ENCODE results near the gene MBLAC1. TPM values are rescaled to one million over a fixed set of nuclear protein-coding genes. Genes with fewer than 3 reads are reported as not detected.

Gene MBLAC1
- total and polyA plus RNA-seq, 2 donors (not counting 1 experiment from before 2014, with no cell fraction given), result 1.6 to 4.5 TPM

DNA sequence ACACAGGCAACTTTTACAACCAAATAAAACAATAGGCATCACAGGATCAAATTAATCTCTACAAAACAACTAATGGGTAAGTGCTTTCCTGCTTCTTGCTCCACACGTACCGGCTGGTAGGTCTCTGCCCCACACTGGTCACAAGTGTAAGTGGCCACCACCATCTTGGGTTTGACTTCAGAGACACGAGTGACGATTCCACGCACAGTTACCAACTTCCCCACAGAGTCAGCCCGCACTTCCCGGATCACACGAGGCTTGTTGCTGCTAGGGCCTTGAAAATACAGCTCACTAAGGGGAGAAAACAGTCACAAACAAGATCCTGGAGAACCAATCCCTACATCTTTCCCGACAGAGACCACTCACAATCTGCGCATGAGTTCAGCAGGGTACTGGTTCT lies 27.9 kb upstream of the MBLAC1 start:
- TF ChIP-seq, protein P1, sequence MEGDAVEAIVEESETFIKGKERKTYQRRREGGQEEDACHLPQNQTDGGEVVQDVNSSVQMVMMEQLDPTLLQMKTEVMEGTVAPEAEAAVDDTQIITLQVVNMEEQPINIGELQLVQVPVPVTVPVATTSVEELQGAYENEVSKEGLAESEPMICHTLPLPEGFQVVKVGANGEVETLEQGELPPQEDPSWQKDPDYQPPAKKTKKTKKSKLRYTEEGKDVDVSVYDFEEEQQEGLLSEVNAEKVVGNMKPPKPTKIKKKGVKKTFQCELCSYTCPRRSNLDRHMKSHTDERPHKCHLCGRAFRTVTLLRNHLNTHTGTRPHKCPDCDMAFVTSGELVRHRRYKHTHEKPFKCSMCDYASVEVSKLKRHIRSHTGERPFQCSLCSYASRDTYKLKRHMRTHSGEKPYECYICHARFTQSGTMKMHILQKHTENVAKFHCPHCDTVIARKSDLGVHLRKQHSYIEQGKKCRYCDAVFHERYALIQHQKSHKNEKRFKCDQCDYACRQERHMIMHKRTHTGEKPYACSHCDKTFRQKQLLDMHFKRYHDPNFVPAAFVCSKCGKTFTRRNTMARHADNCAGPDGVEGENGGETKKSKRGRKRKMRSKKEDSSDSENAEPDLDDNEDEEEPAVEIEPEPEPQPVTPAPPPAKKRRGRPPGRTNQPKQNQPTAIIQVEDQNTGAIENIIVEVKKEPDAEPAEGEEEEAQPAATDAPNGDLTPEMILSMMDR (IDR thresholded peaks at IDR 0.05), result no peak
- TF ChIP-seq EZH2 (IDR thresholded peaks at IDR 0.05; ENCODE audit: borderline replicate concordance, insufficient read depth, low read depth, low read length, poor library complexity, severe bottlenecking), result no peak
- H3K9me3 ChIP-seq (ENCODE audit: control extremely low read depth in 1 of 3, control insufficient read depth in 2 of 3, insufficient read depth in 1 of 3, low read length in 2 of 3), result no peaks in the 10 kb centered on the region
- CTCF ChIA-PET, result interaction anchor here (3.2 to 5.3 kb wide), 2 partner anchors 16 to 32 kb away, joined by 19 to 43 read pairs; no protein-coding TSS in a partner anchor
- POLR2A ChIA-PET, result no interaction called here
- peaks cover 2 to 54% of the 10 kb centered on the region in 2 experiments for H3K36me3 ChIP-seq (replicated peaks in 1 of 2; ENCODE audit: control extremely low read depth in 1 of 2, control insufficient read depth in 1 of 2, extremely low read depth in 1 of 2, insufficient read depth in 2 of 2, low read length in 1 of 2)
- WGBS (ENCODE audit: insufficient coverage), result 95% methylated on average over 9 of the region's 10 CpGs
- Mint-ChIP-seq H3K4me3 (peak overlapping the region; percentile 96), H3K27me3 (no peaks in the 10 kb centered on the region), H3K27ac (peak overlapping the region; percentile 57), H3K4me1 (peaks cover 40% of the 10 kb centered on the region), H3K9me3 (ENCODE audit: insufficient read depth) (no peaks in the 10 kb centered on the region)
- peak overlapping the region; percentile 98 for H3K4me2 ChIP-seq (replicated peaks; ENCODE audit: low read depth, low read length, poor library complexity, severe bottlenecking)
- DNase-seq (no peak), ATAC-seq (ENCODE audit: low read depth) (no peak)
- peaks cover 40% of the 10 kb centered on the region for H3K79me2 ChIP-seq (ENCODE audit: control insufficient read depth, insufficient read depth, low read length)
- H3K4me1 ChIP-seq (ENCODE audit: control insufficient read depth in 2 of 2, insufficient read depth in 2 of 2, low read length in 2 of 2), result peaks cover 13 to 24% of the 10 kb centered on the region in 2 donors
- H3K9ac ChIP-seq (ENCODE audit: low read length), result no peak overlapping the region
- intact Hi-C loops (cut with micrococcal nuclease), result no loop called here
- H3K27ac ChIP-seq (ENCODE audit: low read length in 2 of 2), result peak overlapping the region; percentile 3 to 24
- H3K4me3 ChIP-seq (ENCODE audit: control extremely low read depth in 1 of 5, extremely low read depth in 1 of 5, insufficient read depth in 1 of 5, low read depth in 2 of 5, low read length in 4 of 5), result no peak overlapping the region
- H3K27me3 ChIP-seq (replicated peaks in 1 of 4; ENCODE audit: control extremely low read depth in 1 of 4, control insufficient read depth in 3 of 4, insufficient read depth in 4 of 4, low read length in 3 of 4), result no peaks in the 10 kb centered on the region
- H2AFZ ChIP-seq (ENCODE audit: insufficient read depth, low read depth, low read length, poor library complexity, severe bottlenecking), result no peak overlapping the region
- peaks cover 36% of the 10 kb centered on the region for H4K20me1 ChIP-seq (ENCODE audit: control insufficient read depth, insufficient read depth, low read length, poor library complexity, severe bottlenecking)

DNA sequence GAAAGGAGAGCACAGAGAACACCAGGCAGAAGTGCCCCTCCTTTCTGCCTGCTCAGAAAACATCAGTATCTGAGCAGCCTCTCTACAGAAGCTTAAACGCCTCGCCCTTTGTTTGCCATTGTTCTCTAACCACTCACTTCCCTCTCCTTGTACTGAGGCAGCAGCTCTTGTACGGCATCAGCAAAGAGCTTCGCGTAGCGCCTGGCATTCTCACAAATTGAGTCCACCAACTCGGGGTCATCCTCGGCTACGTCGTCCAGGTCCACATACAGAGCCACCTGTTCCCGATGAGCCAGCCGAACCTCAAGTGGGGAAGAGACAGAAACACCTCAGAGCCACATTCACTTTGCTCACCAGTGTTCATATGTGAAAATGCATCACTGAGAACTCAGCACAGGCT lies 27.3 kb upstream of the MBLAC1 start:
- ChIA-PET CTCF (interaction anchor here (0.7 to 5.3 kb wide), 3 partner anchors 17 to 36 kb away, joined by 3 to 43 read pairs (median 19); no protein-coding TSS in a partner anchor), POLR2A (interaction anchor here (2.4 kb wide), 1 partner anchor 180 kb away, joined by 8 read pairs; the partner anchor contains the start of gene TRIM4)
- Histone ChIP-seq H3K4me1 (ENCODE audit: control insufficient read depth in 2 of 2, insufficient read depth in 2 of 2, low read length in 2 of 2) (peaks cover 13 to 24% of the 10 kb centered on the region in 2 donors), H3K4me3 (ENCODE audit: control extremely low read depth in 1 of 5, extremely low read depth in 1 of 5, insufficient read depth in 1 of 5, low read depth in 2 of 5, low read length in 4 of 5) (peak overlapping the region in 4 of 5 experiments; percentile 85 to 92 (median 89)), H3K4me2 (replicated peaks; ENCODE audit: low read depth, low read length, poor library complexity, severe bottlenecking) (peak overlapping the region; percentile 98), H2AFZ (ENCODE audit: insufficient read depth, low read depth, low read length, poor library complexity, severe bottlenecking) (no peak overlapping the region), H3K27me3 (replicated peaks in 1 of 4; ENCODE audit: control extremely low read depth in 1 of 4, control insufficient read depth in 3 of 4, insufficient read depth in 4 of 4, low read length in 3 of 4) (no peaks in the 10 kb centered on the region), H3K36me3 (replicated peaks in 1 of 2; ENCODE audit: control extremely low read depth in 1 of 2, control insufficient read depth in 1 of 2, extremely low read depth in 1 of 2, insufficient read depth in 2 of 2, low read length in 1 of 2) (peaks cover 2 to 49% of the 10 kb centered on the region in 2 experiments), H3K79me2 (ENCODE audit: control insufficient read depth, insufficient read depth, low read length) (peaks cover 40% of the 10 kb centered on the region), H4K20me1 (ENCODE audit: control insufficient read depth, insufficient read depth, low read length, poor library complexity, severe bottlenecking) (peaks cover 31% of the 10 kb centered on the region), H3K9ac (ENCODE audit: low read length) (peak overlapping the region; percentile 93), H3K9me3 (ENCODE audit: control extremely low read depth in 1 of 3, control insufficient read depth in 2 of 3, insufficient read depth in 1 of 3, low read length in 2 of 3) (no peaks in the 10 kb centered on the region), H3K27ac (ENCODE audit: low read length in 2 of 2) (peak overlapping the region; percentile 24 to 94)
- WGBS (ENCODE audit: insufficient coverage), result 94% methylated on average over 12 of the region's 12 CpGs
- TF ChIP-seq EZH2 (IDR thresholded peaks at IDR 0.05; ENCODE audit: borderline replicate concordance, insufficient read depth, low read depth, low read length, poor library complexity, severe bottlenecking), result no peak
- TF ChIP-seq, protein P1 (IDR thresholded peaks at IDR 0.05), result no peak
- DNase-seq, result peak; percentile 23
- Mint-ChIP-seq H3K9me3 (ENCODE audit: insufficient read depth) (no peaks in the 10 kb centered on the region), H3K27me3 (no peaks in the 10 kb centered on the region), H3K27ac (peak overlapping the region; percentile 98), H3K4me3 (peak overlapping the region; percentile 96), H3K4me1 (peaks cover 40% of the 10 kb centered on the region)
- intact Hi-C loops (cut with micrococcal nuclease), result no loop called here
- ATAC-seq (ENCODE audit: low read depth), result no peak

All from B cell (primary cell).